ENCODE data around the gene MSH4. TPM values are rescaled to one million over a fixed set of nuclear protein-coding genes. Genes with fewer than 3 reads are reported as not detected.

Gene MSH4
- total RNA-seq, 1 experiment from 2014 or later: 0.33 TPM

DNA sequence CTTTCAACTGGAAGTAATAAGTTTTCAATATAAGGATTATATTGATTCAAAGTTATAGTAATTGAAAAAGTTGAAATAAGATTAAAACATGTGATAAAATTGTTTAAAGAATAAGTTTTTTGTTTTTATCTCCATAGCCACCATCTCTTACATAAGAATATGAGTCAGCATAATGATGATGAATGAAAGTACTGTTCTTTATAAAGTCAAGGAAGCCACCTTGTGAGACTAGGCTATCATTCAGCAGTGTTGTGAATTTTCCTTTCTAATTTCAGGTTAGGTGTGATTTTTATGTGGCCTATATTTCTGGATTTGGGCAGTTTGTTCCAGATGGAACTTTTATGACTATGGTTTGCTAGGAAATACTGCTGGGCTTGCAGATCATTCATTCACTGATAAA is 157.9 kb downstream of the MSH4 start:
- POLR2A ChIA-PET: no interaction called here
- Mint-ChIP-seq H3K36me3 (no peaks in the 10 kb centered on the region), H3K4me3 (no peak overlapping the region), H3K27me3 (ENCODE audit: low read depth) (no peaks in the 10 kb centered on the region), H3K9me3 (peaks cover 11% of the 10 kb centered on the region), H3K4me1 (peaks cover 11% of the 10 kb centered on the region), H3K27ac (no peak overlapping the region)
- ATAC-seq (no peak), DNase-seq (ENCODE audit: low spot score) (no peak)
- CTCF ChIA-PET: no interaction called here
- TF ChIP-seq, protein P1, sequence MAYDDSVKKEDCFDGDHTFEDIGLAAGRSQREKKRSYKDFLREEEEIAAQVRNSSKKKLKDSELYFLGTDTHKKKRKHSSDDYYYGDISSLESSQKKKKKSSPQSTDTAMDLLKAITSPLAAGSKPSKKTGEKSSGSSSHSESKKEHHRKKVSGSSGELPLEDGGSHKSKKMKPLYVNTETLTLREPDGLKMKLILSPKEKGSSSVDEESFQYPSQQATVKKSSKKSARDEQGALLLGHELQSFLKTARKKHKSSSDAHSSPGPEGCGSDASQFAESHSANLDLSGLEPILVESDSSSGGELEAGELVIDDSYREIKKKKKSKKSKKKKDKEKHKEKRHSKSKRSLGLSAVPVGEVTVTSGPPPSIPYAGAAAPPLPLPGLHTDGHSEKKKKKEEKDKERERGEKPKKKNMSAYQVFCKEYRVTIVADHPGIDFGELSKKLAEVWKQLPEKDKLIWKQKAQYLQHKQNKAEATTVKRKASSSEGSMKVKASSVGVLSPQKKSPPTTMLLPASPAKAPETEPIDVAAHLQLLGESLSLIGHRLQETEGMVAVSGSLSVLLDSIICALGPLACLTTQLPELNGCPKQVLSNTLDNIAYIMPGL (CRISPR knock-in tag; IDR thresholded peaks at IDR 0.05): no peak
- TF ChIP-seq CBFB (CRISPR knock-in tag; IDR thresholded peaks at IDR 0.05; ENCODE audit: low read depth) (no peak), SMAD4 (CRISPR knock-in tag; IDR thresholded peaks at IDR 0.05) (no peak), CREM (CRISPR knock-in tag; IDR thresholded peaks at IDR 0.05) (no peak)
- TF ChIP-seq, protein P2, sequence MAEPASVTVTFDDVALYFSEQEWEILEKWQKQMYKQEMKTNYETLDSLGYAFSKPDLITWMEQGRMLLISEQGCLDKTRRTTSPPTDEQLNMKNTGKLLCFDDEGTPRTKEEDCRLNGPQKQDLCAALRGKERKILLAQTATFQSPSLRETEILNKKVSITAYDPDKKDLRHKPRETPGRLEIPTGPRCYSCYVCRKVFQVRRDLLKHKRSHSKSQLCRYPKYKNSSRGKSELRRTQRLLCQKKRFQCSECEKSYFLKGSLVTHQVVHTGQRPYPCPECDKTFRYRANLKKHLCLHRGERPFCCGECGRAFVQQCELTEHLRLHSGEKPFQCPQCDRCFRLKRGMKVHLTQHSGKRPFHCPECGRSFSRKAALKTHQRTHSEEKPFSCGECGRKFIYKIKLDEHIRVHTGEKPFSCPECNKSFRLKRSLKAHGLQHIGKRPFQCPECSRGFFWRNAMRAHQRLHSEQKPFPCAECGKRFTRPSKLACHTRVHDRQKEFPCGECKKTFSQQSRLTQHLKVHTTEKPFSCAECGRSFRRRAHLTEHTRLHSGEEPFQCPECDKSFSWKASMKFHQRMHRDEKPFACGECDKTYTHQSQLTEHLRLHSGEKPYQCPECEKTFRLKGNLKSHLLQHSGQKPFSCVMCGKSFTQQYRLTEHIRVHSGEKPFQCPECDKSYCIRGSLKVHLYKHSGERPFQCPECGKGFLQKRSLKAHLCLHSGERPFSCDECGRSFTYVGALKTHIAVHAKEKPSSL (CRISPR knock-in tag; conservative IDR thresholded peaks at IDR 0.05): no peak

Other genes starting within 250 kb of the MSH4 start
- gene SLC44A5, start 185.8 kb upstream of the MSH4 start, total RNA-seq (2021): 1.6 to 1.8 TPM (median 1.8 TPM) in 3 replicates
- 36.6 to 37.9 TPM (median 37.6 TPM) in 3 replicates for gene ACADM, start 72.2 kb upstream of the MSH4 start, total RNA-seq (2021)
- gene RABGGTB, start 10.6 kb upstream of the MSH4 start, total RNA-seq (2021): 102 to 139 TPM (median 112 TPM) in 3 replicates
- gene ASB17, start 135.5 kb downstream of the MSH4 start, total RNA-seq (2021): not detected in 3 replicates

All from WTC11 (cell line).